ENCODE measurements around the gene AFF1.

AFF1 gene

DNA sequence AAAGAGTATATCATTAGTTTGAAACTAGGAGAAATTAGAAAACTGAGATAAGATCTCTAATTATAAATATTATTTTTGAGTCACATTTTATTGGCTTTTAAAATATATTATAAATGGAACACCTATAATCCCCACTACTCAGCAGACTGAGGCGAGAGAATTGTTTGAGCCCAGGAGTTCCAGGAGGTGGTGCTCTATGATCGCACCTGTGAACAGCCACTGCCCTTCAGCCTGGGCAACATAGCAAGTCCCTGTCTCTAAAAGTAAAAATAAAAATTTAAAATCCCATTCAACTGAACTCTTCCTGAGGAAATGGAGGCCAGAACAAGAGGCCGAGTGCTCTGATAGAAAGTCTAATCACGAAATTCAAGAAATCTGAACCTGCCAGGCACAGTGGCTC lies 36.2 kb upstream of the AFF1 start:
- TF ChIP-seq SPI1 (IDR thresholded peaks at IDR 0.05; ENCODE audit: low read depth, low read length) = no peak
- no peak for TF ChIP-seq POLR2A (IDR thresholded peaks at IDR 0.05; ENCODE audit: low read depth, low read length)
- no peak for TF ChIP-seq PAX5 (IDR thresholded peaks at IDR 0.05; ENCODE audit: insufficient read depth, low read length, severe bottlenecking)
- no peak for TF ChIP-seq TAF1 (IDR thresholded peaks at IDR 0.05; ENCODE audit: low read depth, low read length)
- no peak for TF ChIP-seq POLR2AphosphoS5 (IDR thresholded peaks at IDR 0.05; ENCODE audit: low read depth, low read length)
- TF ChIP-seq POU2F2 (IDR thresholded peaks at IDR 0.05; ENCODE audit: low read depth, low read length) = no peak
- no peak for DNase-seq (ENCODE audit: insufficient read length, low spot score)
- no peak for FAIRE-seq

DNA sequence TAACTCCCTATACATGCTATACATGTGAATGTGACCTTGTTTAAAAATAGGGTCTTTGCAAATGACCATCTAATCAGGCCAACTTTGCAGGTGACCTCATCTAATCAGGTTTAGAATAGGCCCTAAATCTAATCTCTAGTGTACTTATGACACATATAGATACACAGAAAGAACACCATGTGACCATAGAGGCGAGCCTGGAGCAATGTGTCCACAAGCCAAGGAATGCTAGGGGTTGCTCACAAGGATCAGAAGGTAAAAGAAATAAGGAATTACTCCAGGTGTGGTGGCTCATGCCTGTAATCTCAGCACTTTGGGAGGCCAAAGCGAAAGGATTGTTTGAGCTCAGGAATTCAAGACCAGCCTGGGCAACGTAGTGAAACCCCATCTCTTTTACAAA lies 32.9 kb upstream of the AFF1 start:
- DNase-seq (ENCODE audit: insufficient read length, low spot score) = no peak
- no peak for TF ChIP-seq POLR2A (IDR thresholded peaks at IDR 0.05; ENCODE audit: low read depth, low read length)
- no peak for TF ChIP-seq POU2F2 (IDR thresholded peaks at IDR 0.05; ENCODE audit: low read depth, low read length)
- TF ChIP-seq SPI1 (IDR thresholded peaks at IDR 0.05; ENCODE audit: low read depth, low read length) = no peak
- TF ChIP-seq PAX5 (IDR thresholded peaks at IDR 0.05; ENCODE audit: insufficient read depth, low read length, severe bottlenecking) = no peak
- TF ChIP-seq POLR2AphosphoS5 (IDR thresholded peaks at IDR 0.05; ENCODE audit: low read depth, low read length) = no peak
- TF ChIP-seq TAF1 (IDR thresholded peaks at IDR 0.05; ENCODE audit: low read depth, low read length) = no peak
- no peak for FAIRE-seq

DNA sequence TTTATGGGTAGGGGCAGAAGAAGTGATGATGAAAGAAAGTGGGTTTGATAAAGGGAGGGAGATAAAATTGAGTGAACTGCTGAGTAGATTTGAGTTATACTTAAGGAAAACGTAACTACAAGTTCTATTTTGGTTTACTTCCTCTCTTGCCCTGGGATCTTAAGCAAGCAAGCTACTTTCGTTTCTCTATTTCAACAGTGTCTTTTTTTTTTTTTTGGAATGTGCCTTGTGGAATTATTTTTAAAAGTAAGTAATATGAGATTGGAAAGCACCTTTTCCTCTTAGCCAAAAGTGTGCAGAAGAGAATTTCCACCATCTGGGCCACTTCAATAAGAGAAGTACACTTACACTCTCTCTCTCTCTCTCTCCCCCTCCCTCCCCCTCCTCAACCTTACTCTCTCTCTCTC lies 26.6 kb upstream of the AFF1 start:
- FAIRE-seq (no peak), DNase-seq (ENCODE audit: insufficient read length, low spot score) (no peak)
- TF ChIP-seq TAF1 (IDR thresholded peaks at IDR 0.05; ENCODE audit: low read depth, low read length) (no peak), SPI1 (IDR thresholded peaks at IDR 0.05; ENCODE audit: low read depth, low read length) (peak; percentile 59)

DNA sequence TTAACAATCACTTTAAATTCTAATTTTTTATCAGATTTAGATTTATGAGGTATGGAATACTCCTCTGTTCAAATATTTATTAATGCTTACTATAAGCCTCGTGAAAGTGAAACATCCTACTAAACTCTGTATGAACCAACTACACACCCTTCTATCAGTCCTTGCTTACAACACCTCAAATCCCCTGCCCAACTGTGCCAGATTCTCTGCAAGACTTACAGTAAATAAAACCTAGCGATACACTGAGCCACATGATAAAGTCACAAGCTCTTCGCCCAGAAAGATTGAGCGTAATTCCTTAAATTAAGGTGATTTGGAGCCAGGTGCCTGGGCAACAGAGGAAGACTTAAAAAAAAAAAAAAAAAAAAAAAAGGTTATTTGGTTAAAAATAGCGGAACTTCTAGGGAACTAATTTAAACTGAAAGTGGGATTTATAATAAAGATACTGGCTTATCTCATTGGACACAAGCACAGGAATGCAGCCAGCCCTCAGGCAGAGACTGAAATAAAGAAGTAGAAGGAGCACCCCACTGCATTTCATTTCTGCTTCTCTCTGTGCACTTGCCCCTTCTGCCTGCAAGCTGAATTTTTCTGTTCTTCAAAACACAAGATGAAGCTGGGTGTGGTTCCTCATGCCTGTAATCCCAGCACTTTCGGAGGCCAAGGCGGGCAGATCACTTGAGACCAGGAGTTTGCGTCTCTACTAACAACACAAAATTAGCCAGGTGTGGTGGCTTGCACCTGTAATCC lies 25.1 kb upstream of the AFF1 start:
- DNase-seq (ENCODE audit: insufficient read length, low spot score) (no peak), FAIRE-seq (no peak)
- no peak for TF ChIP-seq POLR2AphosphoS5 (IDR thresholded peaks at IDR 0.05; ENCODE audit: low read depth, low read length)
- TF ChIP-seq SPI1 (IDR thresholded peaks at IDR 0.05; ENCODE audit: low read depth, low read length) = no peak
- no peak for TF ChIP-seq POU2F2 (IDR thresholded peaks at IDR 0.05; ENCODE audit: low read depth, low read length)
- TF ChIP-seq TAF1 (IDR thresholded peaks at IDR 0.05; ENCODE audit: low read depth, low read length) = no peak
- TF ChIP-seq POLR2A (IDR thresholded peaks at IDR 0.05; ENCODE audit: low read depth, low read length) = no peak
- no peak for TF ChIP-seq PAX5 (IDR thresholded peaks at IDR 0.05; ENCODE audit: insufficient read depth, low read length, severe bottlenecking)

DNA sequence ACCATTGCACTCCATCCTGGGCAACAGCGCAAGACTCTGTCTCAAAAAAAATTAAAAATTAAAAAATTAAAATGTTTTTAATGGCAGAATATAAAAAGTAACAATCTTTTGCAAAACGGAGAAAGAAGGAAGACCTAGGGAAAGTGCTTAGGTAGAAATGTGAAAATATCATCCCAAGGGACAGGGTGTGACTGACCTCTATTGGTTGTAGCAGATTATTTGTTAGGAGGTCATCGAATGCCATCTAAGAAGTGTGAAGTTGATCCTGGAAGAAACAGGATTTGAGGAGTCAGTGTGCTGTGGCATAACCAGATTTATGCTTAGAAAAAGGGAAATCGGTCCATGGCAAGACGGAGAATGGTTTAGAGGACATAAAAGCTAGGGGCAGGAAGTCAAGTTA lies 24.4 kb upstream of the AFF1 start:
- FAIRE-seq (no peak), DNase-seq (ENCODE audit: insufficient read length, low spot score) (no peak)
- TF ChIP-seq SPI1 (IDR thresholded peaks at IDR 0.05; ENCODE audit: low read depth, low read length) (no peak), POU2F2 (IDR thresholded peaks at IDR 0.05; ENCODE audit: low read depth, low read length) (no peak), POLR2AphosphoS5 (IDR thresholded peaks at IDR 0.05; ENCODE audit: low read depth, low read length) (no peak), POLR2A (IDR thresholded peaks at IDR 0.05; ENCODE audit: low read depth, low read length) (no peak), TAF1 (IDR thresholded peaks at IDR 0.05; ENCODE audit: low read depth, low read length) (no peak)

- DNase-seq (ENCODE audit: insufficient read length, low spot score) (no peak), FAIRE-seq (no peak)
- TF ChIP-seq POU2F2 (IDR thresholded peaks at IDR 0.05; ENCODE audit: low read depth, low read length) = no peak
- TF ChIP-seq POLR2A (IDR thresholded peaks at IDR 0.05; ENCODE audit: low read depth, low read length) = peak; percentile 47; the same call in 1 of the 2 replicates
Observed at GRCh38 chr4:86910820-86911684, 23.8 kb upstream of the AFF1 start.

GRCh38 chr4:86916392-86916791 lies 18.4 kb upstream of the AFF1 start:
- DNase-seq (ENCODE audit: insufficient read length, low spot score) = no peak
- no peak for FAIRE-seq
- TF ChIP-seq SPI1 (IDR thresholded peaks at IDR 0.05; ENCODE audit: low read depth, low read length) (no peak), PAX5 (IDR thresholded peaks at IDR 0.05; ENCODE audit: insufficient read depth, low read length, severe bottlenecking) (no peak), POLR2A (IDR thresholded peaks at IDR 0.05; ENCODE audit: low read depth, low read length) (no peak), POLR2AphosphoS5 (IDR thresholded peaks at IDR 0.05; ENCODE audit: low read depth, low read length) (no peak), TAF1 (IDR thresholded peaks at IDR 0.05; ENCODE audit: low read depth, low read length) (no peak), POU2F2 (IDR thresholded peaks at IDR 0.05; ENCODE audit: low read depth, low read length) (no peak)

DNA sequence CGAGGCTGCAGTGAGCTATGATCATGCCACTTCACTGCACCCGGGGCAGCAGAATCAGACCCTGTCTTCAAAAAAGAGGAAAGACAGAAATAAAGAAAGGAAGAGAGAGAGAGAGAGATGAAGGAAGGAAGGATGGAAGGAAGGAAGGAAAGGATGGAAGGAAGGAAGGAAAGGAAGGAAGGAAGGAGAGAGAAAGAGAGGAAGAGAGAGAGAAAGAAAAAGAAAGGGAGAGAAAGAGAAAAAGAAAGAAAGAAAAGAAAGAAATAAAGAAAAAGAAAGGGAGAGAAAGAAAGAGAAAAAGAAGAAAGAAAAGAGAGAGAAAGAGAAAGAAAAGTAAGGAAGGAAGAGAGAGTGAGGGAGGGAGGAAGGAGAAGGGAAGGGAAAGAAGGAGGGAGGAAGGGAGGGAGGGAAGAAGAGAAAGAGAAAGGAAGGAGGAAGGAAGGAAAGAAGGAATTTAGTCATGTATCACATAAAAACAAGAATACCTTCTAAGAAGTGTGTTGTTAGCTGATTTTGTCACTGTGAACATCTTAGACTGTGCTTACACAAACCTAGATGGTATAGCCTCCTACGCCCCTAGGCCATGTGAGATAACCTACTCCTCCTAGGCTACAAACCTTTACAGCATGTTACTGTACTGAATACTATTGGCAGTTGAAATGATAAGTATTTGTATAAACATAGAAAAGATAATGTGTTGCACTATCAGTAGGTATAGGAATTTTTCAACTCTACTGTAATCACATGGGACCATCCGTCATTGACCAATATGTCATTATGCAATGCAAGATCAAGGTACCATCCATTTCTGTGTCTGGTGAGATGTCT lies 17.4 kb upstream of the AFF1 start:
- no peak for DNase-seq (ENCODE audit: insufficient read length, low spot score)
- TF ChIP-seq TAF1 (IDR thresholded peaks at IDR 0.05; ENCODE audit: low read depth, low read length) (no peak), POLR2AphosphoS5 (IDR thresholded peaks at IDR 0.05; ENCODE audit: low read depth, low read length) (no peak), POLR2A (IDR thresholded peaks at IDR 0.05; ENCODE audit: low read depth, low read length) (no peak), SPI1 (IDR thresholded peaks at IDR 0.05; ENCODE audit: low read depth, low read length) (no peak), PAX5 (IDR thresholded peaks at IDR 0.05; ENCODE audit: insufficient read depth, low read length, severe bottlenecking) (no peak), POU2F2 (IDR thresholded peaks at IDR 0.05; ENCODE audit: low read depth, low read length) (no peak)
- FAIRE-seq = no peak

DNA sequence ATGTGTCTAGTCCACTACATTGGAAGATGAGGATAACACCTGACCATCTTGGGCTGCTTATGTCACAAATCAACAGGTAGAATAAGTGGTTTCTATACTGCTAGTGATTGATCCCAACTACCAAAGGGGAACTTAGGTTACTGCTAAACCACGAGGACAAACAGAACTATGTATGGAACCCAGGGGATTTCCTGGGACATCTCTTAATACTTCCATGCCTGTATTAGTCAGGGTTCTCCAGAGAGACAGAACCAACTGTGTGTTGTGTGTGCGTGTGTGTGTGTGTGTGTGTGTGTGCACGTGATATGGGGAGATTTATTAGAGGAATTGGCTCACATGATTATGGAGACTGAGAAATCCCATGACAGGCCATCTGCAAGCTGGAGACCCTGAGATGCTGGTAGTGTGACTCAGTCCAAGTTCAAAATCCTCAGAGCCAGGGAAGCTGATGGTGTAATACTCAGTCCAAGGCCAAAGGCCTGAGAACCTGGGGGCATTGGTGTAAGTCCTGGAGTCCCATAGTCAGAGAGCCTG lies 16.2 kb upstream of the AFF1 start:
- DNase-seq (ENCODE audit: insufficient read length, low spot score) (no peak), FAIRE-seq (peak; percentile 23)
- TF ChIP-seq POU2F2 (IDR thresholded peaks at IDR 0.05; ENCODE audit: low read depth, low read length) (no peak), SPI1 (IDR thresholded peaks at IDR 0.05; ENCODE audit: low read depth, low read length) (no peak), POLR2AphosphoS5 (IDR thresholded peaks at IDR 0.05; ENCODE audit: low read depth, low read length) (no peak), TAF1 (IDR thresholded peaks at IDR 0.05; ENCODE audit: low read depth, low read length) (no peak), PAX5 (IDR thresholded peaks at IDR 0.05; ENCODE audit: insufficient read depth, low read length, severe bottlenecking) (no peak), POLR2A (IDR thresholded peaks at IDR 0.05; ENCODE audit: low read depth, low read length) (no peak)
